Measurements from ENCODE around the gene FIGN.
A peak's percentile ranks its signal among the peaks of the same experiment; 100 is the strongest.

The FIGN gene

GRCh38 chr2:163734881-163735684, 725 bp downstream of the FIGN start:
- TF ChIP-seq REST (IDR thresholded peaks at IDR 0.05; ENCODE audit: insufficient read depth in 1 of 2, low read depth in 2 of 2, low read length in 2 of 2) = no peak
- TF ChIP-seq TAF1 (IDR thresholded peaks at IDR 0.05; ENCODE audit: borderline replicate concordance, insufficient read depth, low read length) = 0 out of 2 replicates have a peak, but pooled peaks have one; percentile 28
- TF ChIP-seq SIN3A (IDR thresholded peaks at IDR 0.05; ENCODE audit: borderline replicate concordance, insufficient read depth, low read length) = no peak

GRCh38 chr2:163734401-163734800, 1.4 kb downstream of the FIGN start:
- TF ChIP-seq FOXP2 (optimal IDR thresholded peaks at IDR 0.05; ENCODE audit: borderline replicate concordance, extremely low read depth, extremely low read length, insufficient read depth) (no peak), REST (IDR thresholded peaks at IDR 0.05; ENCODE audit: insufficient read depth in 1 of 2, low read depth in 2 of 2, low read length in 2 of 2) (no peak), SIN3A (IDR thresholded peaks at IDR 0.05; ENCODE audit: borderline replicate concordance, insufficient read depth, low read length) (no peak), POLR2AphosphoS5 (IDR thresholded peaks at IDR 0.05; ENCODE audit: low read depth, low read length) (no peak), TAF1 (IDR thresholded peaks at IDR 0.05; ENCODE audit: borderline replicate concordance, insufficient read depth, low read length) (no peak)

- TF ChIP-seq TAF1 (IDR thresholded peaks at IDR 0.05; ENCODE audit: borderline replicate concordance, insufficient read depth, low read length) (no peak), REST (IDR thresholded peaks at IDR 0.05; ENCODE audit: insufficient read depth in 1 of 2, low read depth in 2 of 2, low read length in 2 of 2) (no peak), SIN3A (IDR thresholded peaks at IDR 0.05; ENCODE audit: borderline replicate concordance, insufficient read depth, low read length) (no peak), FOXP2 (optimal IDR thresholded peaks at IDR 0.05; ENCODE audit: borderline replicate concordance, extremely low read depth, extremely low read length, insufficient read depth) (no peak), POLR2AphosphoS5 (IDR thresholded peaks at IDR 0.05; ENCODE audit: low read depth, low read length) (no peak)
Measured at GRCh38 chr2:163733956-163734355, 1.9 kb downstream of the FIGN start.

GRCh38 chr2:163733301-163733938, 2.4 kb downstream of the FIGN start:
- TF ChIP-seq TAF1 (IDR thresholded peaks at IDR 0.05; ENCODE audit: borderline replicate concordance, insufficient read depth, low read length) (no peak), SIN3A (IDR thresholded peaks at IDR 0.05; ENCODE audit: borderline replicate concordance, insufficient read depth, low read length) (no peak; the same call in 1 of the 2 replicates), POLR2AphosphoS5 (IDR thresholded peaks at IDR 0.05; ENCODE audit: low read depth, low read length) (no peak), REST (IDR thresholded peaks at IDR 0.05; ENCODE audit: insufficient read depth in 1 of 2, low read depth in 2 of 2, low read length in 2 of 2) (no peak), FOXP2 (optimal IDR thresholded peaks at IDR 0.05; ENCODE audit: borderline replicate concordance, extremely low read depth, extremely low read length, insufficient read depth) (no peak)

Measured in PFSK-1 (cell line).